HepG2 (cell line): ENCODE data around the gene ISG20L2. TPM values are rescaled to one million over a fixed set of nuclear protein-coding genes. Genes with fewer than 3 reads are reported as not detected.
A peak's percentile ranks its signal among the peaks of the same experiment; 100 is the strongest.

Source experiments
- BHLHE40 ChIP-seq: IDR thresholded peaks from 2 replicates; pipeline ENCODE4 v1.6.1; 2011; ENCODE audit warnings: low read length, improper control_type of control experiment
- CENPX ChIP-seq: sonication (generic); formaldehyde crosslinking; IDR thresholded peaks from 2 replicates; pipeline ENCODE4 v1.9.0; 2021; ENCODE audit warnings: mild to moderate bottlenecking, missing genetic modification reagents, moderate library complexity
- CHD2 ChIP-seq: IDR thresholded peaks from 2 replicates; pipeline ENCODE4 v1.6.1; 2011; ENCODE audit warnings: low read depth, low read length, improper control_type of control experiment
- ELF1 ChIP-seq: sonication (generic); formaldehyde crosslinking; IDR thresholded peaks from 2 replicates; pipeline ENCODE4 v1.4.0; 2020; ENCODE audit warnings: missing genetic modification reagents
- FOXC1 ChIP-seq: sonication (generic); formaldehyde crosslinking; IDR thresholded peaks from 2 replicates; pipeline ENCODE4 v1.8.0; 2022; ENCODE audit warnings: mild to moderate bottlenecking, missing genetic modification reagents, borderline replicate concordance
- HNRNPH1 ChIP-seq: fragments of 200-400 bp; formaldehyde crosslinking; optimal IDR thresholded peaks from 2 replicates; pipeline ENCODE3; 2017; ENCODE audit warnings: mild to moderate bottlenecking, low read depth, low read length
- JUNB ChIP-seq: sonication (generic); formaldehyde crosslinking; IDR thresholded peaks from 2 replicates; pipeline ENCODE4 v1.8.0; 2022; ENCODE audit warnings: missing genetic modification reagents, mild to moderate bottlenecking, borderline replicate concordance
- KDM4B ChIP-seq: sonication (generic); formaldehyde crosslinking; IDR thresholded peaks from 2 replicates; pipeline ENCODE4 v1.4.0; 2020; ENCODE audit warnings: missing genetic modification reagents
- MIER2 ChIP-seq: IDR thresholded peaks from 2 replicates; pipeline ENCODE4 v1.6.1; 2016; ENCODE audit warnings: missing biosample characterization, missing genetic modification reagents
- PATZ1 ChIP-seq: sonication (generic); formaldehyde crosslinking; IDR thresholded peaks from 2 replicates; pipeline ENCODE4 v1.4.0; 2020; ENCODE audit warnings: missing genetic modification reagents
- PBX3 ChIP-seq: sonication (generic); formaldehyde crosslinking; IDR thresholded peaks from 2 replicates; pipeline ENCODE4 v1.8.1; 2023; ENCODE audit warnings: missing genetic modification reagents, inconsistent platforms, borderline replicate concordance
- REL ChIP-seq: sonication (generic); formaldehyde crosslinking; conservative IDR thresholded peaks from 2 replicates; pipeline ENCODE4 v1.8.0; 2022; ENCODE audit warnings: mild to moderate bottlenecking, missing genetic modification reagents, moderate library complexity
- SMAD9 ChIP-seq: sonication (generic); formaldehyde crosslinking; IDR thresholded peaks from 2 replicates; pipeline ENCODE4 v1.5.1; 2020; ENCODE audit warnings: mild to moderate bottlenecking, missing genetic modification reagents
- ZBTB21 ChIP-seq: sonication (generic); formaldehyde crosslinking; IDR thresholded peaks from 2 replicates; pipeline ENCODE4 v1.4.0; 2020; ENCODE audit warnings: missing genetic modification reagents
- ZMAT3 ChIP-seq: sonication (generic); formaldehyde crosslinking; conservative IDR thresholded peaks from 2 replicates; pipeline ENCODE4 v1.7.0; 2021; ENCODE audit warnings: missing genetic modification reagents
- ZNF513 ChIP-seq: sonication (generic); formaldehyde crosslinking; conservative IDR thresholded peaks from 2 replicates; pipeline ENCODE4 v1.5.0; 2020; ENCODE audit warnings: missing genetic modification reagents
- ZNF598 ChIP-seq: sonication (generic); formaldehyde crosslinking; IDR thresholded peaks from 2 replicates; pipeline ENCODE4 v1.5.1; 2020; ENCODE audit warnings: mild to moderate bottlenecking, missing genetic modification reagents, borderline replicate concordance
- ZNF607 ChIP-seq: sonication (generic); formaldehyde crosslinking; IDR thresholded peaks from 2 replicates; pipeline ENCODE4 v1.5.1; 2020; ENCODE audit warnings: missing genetic modification reagents, mild to moderate bottlenecking, borderline replicate concordance
- ZNF619 ChIP-seq: sonication (generic); formaldehyde crosslinking; IDR thresholded peaks from 2 replicates; pipeline ENCODE4 v1.4.0; 2020; ENCODE audit warnings: mild to moderate bottlenecking, missing genetic modification reagents
- ZNF773 ChIP-seq: sonication (generic); formaldehyde crosslinking; IDR thresholded peaks from 2 replicates; pipeline ENCODE4 v1.4.0; 2020; ENCODE audit warnings: missing genetic modification reagents, borderline replicate concordance
- ZNF83 ChIP-seq: sonication (generic); formaldehyde crosslinking; IDR thresholded peaks from 2 replicates; pipeline ENCODE4 v1.4.0; 2020; ENCODE audit warnings: missing genetic modification reagents, mild to moderate bottlenecking, borderline replicate concordance
- ZSCAN29 ChIP-seq: sonication (generic); formaldehyde crosslinking; conservative IDR thresholded peaks from 2 replicates; pipeline ENCODE4 v1.4.0; 2020; ENCODE audit warnings: mild to moderate bottlenecking, missing genetic modification reagents
- polyA plus RNA-seq, 8 experiments: library from polyadenylated mRNA; depleted of rRNA in 3 of 8; stranded (reverse) in 7 of 8; unstranded in 1 of 8; fragments of >200 nt; fragmentation: Illumina TruSeq in 4 of 8; extraction: Trizol in 4 of 8; gene quantifications; 2 replicates each; pipeline versions ENCODE4 v1.2.1 to v1.2.3, GENCODE V29; 2011 to 2016; ENCODE audit warnings: low read depth in 4 of 8, missing spikeins in 1 of 8, mixed read lengths in 1 of 8; ENCODE audit not compliant: insufficient read depth in 1 of 8
- total RNA-seq, 5 experiments: library from RNA; depleted of rRNA; stranded (reverse); fragments of >200 nt; fragmentation: Illumina TruSeq; extraction: Trizol; gene quantifications; 2 replicates each; pipeline ENCODE4 v1.2.3, GENCODE V29; 2016; ENCODE audit warnings: low read depth in 1 of 5
- TF ChIP-seq, protein P1 (sequence below): IDR thresholded peaks from 2 replicates; pipeline ENCODE4 v1.6.1; 2018; ENCODE audit warnings: missing genetic modification reagents
- TF ChIP-seq, protein P2 (sequence below): sonication (generic); formaldehyde crosslinking; conservative IDR thresholded peaks from 2 replicates; pipeline ENCODE4 v1.4.0; 2020; ENCODE audit warnings: missing genetic modification reagents

ISG20L2 gene
- total and polyA plus RNA-seq, 2 of the 13 experiments (the other 11 are each of a cell fraction or from before 2014, with no cell fraction given) = 19.8 to 21.3 TPM

DNA sequence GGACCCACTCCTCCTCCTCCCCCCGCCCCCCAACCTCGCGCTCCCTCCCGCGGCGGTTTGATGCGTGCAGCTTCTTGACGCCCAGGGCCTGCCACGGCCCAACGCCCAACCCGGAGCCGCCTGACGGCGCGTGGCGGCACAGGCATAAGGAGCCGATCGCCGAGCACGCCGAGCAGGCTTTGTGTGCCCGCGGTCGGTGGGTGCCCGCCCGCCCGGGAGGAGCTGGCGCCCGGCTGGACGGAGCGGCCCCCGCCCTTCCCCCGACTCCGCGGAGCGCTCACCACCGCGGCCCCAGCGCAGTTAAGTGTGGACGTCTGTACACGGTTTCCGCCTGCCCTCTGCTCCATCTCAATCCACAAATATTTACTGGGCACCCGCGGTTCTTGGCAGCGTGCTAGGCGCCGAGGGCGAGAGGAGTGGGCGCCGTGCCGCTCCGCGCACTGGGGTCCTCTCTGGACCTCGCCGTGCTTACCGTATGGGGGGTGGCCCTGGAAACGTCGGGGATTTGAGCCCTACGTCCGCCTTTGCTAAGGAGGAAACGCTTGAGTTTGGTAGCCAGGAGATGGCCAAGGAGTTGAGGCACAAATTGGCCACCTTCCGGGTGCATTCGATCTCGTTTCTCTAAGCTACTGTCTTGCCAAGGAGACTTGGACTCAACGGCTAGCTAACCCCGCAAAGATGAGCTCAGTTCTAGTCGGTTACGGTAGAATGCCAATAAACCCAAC, 23.4 kb upstream of the ISG20L2 start (continued):
- TF ChIP-seq ZNF598 (CRISPR knock-in tag) (no peak), BHLHE40 (peak; percentile 61; the same call in 1 of the 2 replicates), ZNF773 (CRISPR knock-in tag) (no peak), CENPX (no peak), PBX3 (CRISPR knock-in tag) (peak; percentile 60; the same call in 1 of the 2 replicates), SMAD9 (CRISPR knock-in tag) (no peak), PATZ1 (CRISPR knock-in tag) (peak; percentile 74), REL (CRISPR knock-in tag) (peak; percentile 81), ZNF619 (CRISPR knock-in tag) (peak; percentile 91), ZNF513 (CRISPR knock-in tag) (no peak), HNRNPH1 (no peak), CHD2 (0 out of 2 replicates have a peak, but pooled peaks have one; percentile 51), MIER2 (CRISPR knock-in tag) (0 out of 2 replicates have a peak, but pooled peaks have one; percentile 38), JUNB (CRISPR knock-in tag) (peak; percentile 51; the same call in 1 of the 2 replicates), ZNF83 (CRISPR knock-in tag) (peak; percentile 64), ZNF607 (CRISPR knock-in tag) (peak; percentile 76; the same call in 1 of the 2 replicates), KDM4B (CRISPR knock-in tag) (no peak), ZBTB21 (CRISPR knock-in tag) (no peak), ELF1 (CRISPR knock-in tag) (0 out of 2 replicates have a peak, but pooled peaks have one; percentile 43), FOXC1 (CRISPR knock-in tag) (peak; percentile 85), ZSCAN29 (peak; percentile 63; the same call in 1 of the 2 replicates), ZMAT3 (peak; percentile 92)
- TF ChIP-seq, protein P1, sequence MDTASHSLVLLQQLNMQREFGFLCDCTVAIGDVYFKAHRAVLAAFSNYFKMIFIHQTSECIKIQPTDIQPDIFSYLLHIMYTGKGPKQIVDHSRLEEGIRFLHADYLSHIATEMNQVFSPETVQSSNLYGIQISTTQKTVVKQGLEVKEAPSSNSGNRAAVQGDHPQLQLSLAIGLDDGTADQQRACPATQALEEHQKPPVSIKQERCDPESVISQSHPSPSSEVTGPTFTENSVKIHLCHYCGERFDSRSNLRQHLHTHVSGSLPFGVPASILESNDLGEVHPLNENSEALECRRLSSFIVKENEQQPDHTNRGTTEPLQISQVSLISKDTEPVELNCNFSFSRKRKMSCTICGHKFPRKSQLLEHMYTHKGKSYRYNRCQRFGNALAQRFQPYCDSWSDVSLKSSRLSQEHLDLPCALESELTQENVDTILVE (CRISPR knock-in tag) = peak; percentile 70; the same call in 1 of the 2 replicates
- TF ChIP-seq, protein P2, sequence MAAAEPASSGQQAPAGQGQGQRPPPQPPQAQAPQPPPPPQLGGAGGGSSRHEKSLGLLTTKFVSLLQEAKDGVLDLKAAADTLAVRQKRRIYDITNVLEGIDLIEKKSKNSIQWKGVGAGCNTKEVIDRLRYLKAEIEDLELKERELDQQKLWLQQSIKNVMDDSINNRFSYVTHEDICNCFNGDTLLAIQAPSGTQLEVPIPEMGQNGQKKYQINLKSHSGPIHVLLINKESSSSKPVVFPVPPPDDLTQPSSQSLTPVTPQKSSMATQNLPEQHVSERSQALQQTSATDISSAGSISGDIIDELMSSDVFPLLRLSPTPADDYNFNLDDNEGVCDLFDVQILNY (CRISPR knock-in tag) = peak; percentile 87
